Prostate gland (tissue), 2 donors: ENCODE measurements around the gene BTNL2. TPM values are rescaled to one million over a fixed set of nuclear protein-coding genes. Genes with fewer than 3 reads are reported as not detected.

ENCODE experiments used
- DNase-seq: peaks from one replicate; pipeline ENCODE4 v3.0.0-alpha.2; 2019; ENCODE audit warnings: low spot score
- H3K27ac ChIP-seq, 2 donors: fragments of 200-600 bp; sonication (generic); 2 replicates each; pipeline ENCODE4 v1.5.1; 2017 to 2019
- H3K27me3 ChIP-seq: fragments of 200-600 bp; sonication (generic); replicated peaks from 2 replicates; pipeline ENCODE4 v1.5.1; 2019; ENCODE audit not compliant: insufficient read depth
- H3K36me3 ChIP-seq, 2 donors: fragments of 200-600 bp; sonication (generic); 1 replicate in 1 of 2; 2 replicates in 1 of 2; pipeline versions ENCODE4 v1.5.1 to v1.8.1; 2017 to 2019
- H3K4me1 ChIP-seq: fragments of 200-600 bp; sonication (generic); replicated peaks from 2 replicates; pipeline ENCODE4 v1.5.1; 2019
- H3K4me3 ChIP-seq, 2 donors: fragments of 200-600 bp; sonication (generic); 2 replicates each; pipeline ENCODE4 v1.5.1; 2017 to 2019
- H3K9me3 ChIP-seq: fragments of 200-600 bp; sonication (generic); 2 replicates; pipeline ENCODE4 v1.5.1; 2017
- POLR2A ChIP-seq: fragments of 450-650 bp; IDR thresholded peaks from one replicate; pipeline ENCODE4 v1.6.1; 2016; ENCODE audit warnings: antibody characterized with exemption, mild to moderate bottlenecking
- POLR2AphosphoS5 ChIP-seq: sonication (generic); formaldehyde crosslinking; IDR thresholded peaks from one replicate; pipeline ENCODE4 v1.6.1; 2017; ENCODE audit warnings: antibody characterized with exemption
- WGBS: methylation state at CpG from one replicate; pipeline ENCODE4 v1.1.5; 2018; 5-methylcytosine and 5-hydroxymethylcytosine counted together
- intact Hi-C: fragments of 100-400 bp; cut with DNase I; formaldehyde crosslinking; loops from one replicate; pipeline ENCODE4 v1.14.2; 2022
- total RNA-seq, 2 donors: library from RNA; depleted of rRNA; stranded (reverse); fragments of >200 nt; gene quantifications; one replicate each; pipeline ENCODE4 v1.1.0, GENCODE V29; 2016
- TF ChIP-seq, protein P1 (sequence below), 4 experiments: fragments of 200-600 bp in 2 of 4; fragments of 450-650 bp in 2 of 4; sonication (generic) in 2 of 4; IDR thresholded peaks; 1 replicate in 3 of 4; 2 replicates in 1 of 4; pipeline ENCODE4 v1.5.1; 2016 to 2019; ENCODE audit warnings: antibody characterized with exemption in 4 of 4, mild to moderate bottlenecking in 2 of 4, moderate library complexity in 2 of 4

The BTNL2 gene
- total RNA-seq, 2 donors from 2014 or later = not detected

DNA sequence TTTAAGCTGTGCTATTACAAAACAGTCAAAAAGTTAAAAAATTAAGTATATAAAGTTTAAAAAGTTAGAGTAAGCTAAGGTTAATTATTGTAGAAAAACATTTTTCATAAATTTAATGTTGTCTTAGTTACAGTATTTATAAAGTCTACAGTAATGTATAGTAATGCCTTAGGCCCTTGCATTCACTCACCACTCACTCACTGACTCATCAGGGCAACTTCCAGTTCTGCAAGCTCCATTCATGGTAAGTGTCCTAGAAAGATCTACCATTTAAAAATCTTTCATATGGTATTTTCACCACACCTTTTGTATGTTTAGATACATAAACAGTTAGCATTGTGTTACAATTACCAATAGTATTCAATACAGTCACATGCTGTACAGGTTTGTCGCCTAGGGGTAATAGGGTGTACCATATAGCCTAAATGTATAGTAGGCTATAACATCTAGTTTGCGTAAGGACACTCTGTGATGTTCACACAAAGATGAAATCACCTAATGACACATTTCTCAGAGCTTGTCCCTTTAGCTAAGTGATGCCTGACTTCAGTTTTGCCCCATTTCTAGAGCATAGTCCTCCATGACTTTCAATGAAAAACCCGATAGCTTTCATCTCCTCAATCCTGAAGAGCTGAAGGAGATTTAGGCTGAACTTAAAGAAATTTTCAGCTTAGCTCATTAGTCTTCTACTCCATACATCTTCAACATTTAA is 17.8 kb upstream of the BTNL2 start:
- no peak for TF ChIP-seq POLR2A
- TF ChIP-seq, protein P1, sequence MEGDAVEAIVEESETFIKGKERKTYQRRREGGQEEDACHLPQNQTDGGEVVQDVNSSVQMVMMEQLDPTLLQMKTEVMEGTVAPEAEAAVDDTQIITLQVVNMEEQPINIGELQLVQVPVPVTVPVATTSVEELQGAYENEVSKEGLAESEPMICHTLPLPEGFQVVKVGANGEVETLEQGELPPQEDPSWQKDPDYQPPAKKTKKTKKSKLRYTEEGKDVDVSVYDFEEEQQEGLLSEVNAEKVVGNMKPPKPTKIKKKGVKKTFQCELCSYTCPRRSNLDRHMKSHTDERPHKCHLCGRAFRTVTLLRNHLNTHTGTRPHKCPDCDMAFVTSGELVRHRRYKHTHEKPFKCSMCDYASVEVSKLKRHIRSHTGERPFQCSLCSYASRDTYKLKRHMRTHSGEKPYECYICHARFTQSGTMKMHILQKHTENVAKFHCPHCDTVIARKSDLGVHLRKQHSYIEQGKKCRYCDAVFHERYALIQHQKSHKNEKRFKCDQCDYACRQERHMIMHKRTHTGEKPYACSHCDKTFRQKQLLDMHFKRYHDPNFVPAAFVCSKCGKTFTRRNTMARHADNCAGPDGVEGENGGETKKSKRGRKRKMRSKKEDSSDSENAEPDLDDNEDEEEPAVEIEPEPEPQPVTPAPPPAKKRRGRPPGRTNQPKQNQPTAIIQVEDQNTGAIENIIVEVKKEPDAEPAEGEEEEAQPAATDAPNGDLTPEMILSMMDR (IDR thresholded peaks at IDR 0.05) = no peak
- no peak for TF ChIP-seq POLR2AphosphoS5
- Histone ChIP-seq H3K27ac (no peak overlapping the region), H3K36me3 (no peaks in the 10 kb centered on the region), H3K27me3 (peaks cover 2% of the 10 kb centered on the region), H3K4me1 (no peaks in the 10 kb centered on the region), H3K4me3 (no peak overlapping the region), H3K9me3 (no peaks in the 10 kb centered on the region)
- intact Hi-C loops = loop anchor here (5.0 kb wide), 1 partner anchor 368 kb away; no protein-coding TSS in a partner anchor
- DNase-seq = no peak
- 97% methylated on average over 3 of the region's 3 CpGs for WGBS

DNA sequence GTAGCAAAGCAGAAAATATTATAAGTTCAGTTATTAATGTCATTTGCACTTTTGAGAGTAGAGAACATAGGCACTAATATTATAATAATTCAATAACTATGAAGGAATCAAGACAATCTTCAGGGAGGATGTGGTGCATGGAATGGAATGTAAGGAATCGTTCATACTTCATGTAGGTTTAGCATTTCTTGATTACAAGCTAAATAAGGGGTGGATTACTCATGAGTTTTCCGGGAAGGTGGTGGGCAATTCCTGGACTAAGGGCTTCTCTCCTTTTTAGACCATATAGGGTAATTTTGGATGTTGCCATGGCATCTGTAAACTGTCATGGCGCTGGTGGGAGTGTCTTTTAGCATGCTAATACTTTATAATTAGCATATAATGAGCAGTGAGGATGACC is 9.1 kb upstream of the BTNL2 start:
- DNase-seq = no peak
- intact Hi-C loops = loop anchor here (10.0 kb wide), 1 partner anchor 449 kb away; no protein-coding TSS in a partner anchor
- Histone ChIP-seq H3K36me3 (no peaks in the 10 kb centered on the region), H3K4me3 (no peak overlapping the region), H3K27me3 (peaks cover 2% of the 10 kb centered on the region), H3K9me3 (no peaks in the 10 kb centered on the region), H3K27ac (no peak overlapping the region), H3K4me1 (no peaks in the 10 kb centered on the region)
- WGBS = 86% methylated on average over 3 of the region's 3 CpGs
- TF ChIP-seq POLR2AphosphoS5 = no peak
- TF ChIP-seq POLR2A = no peak
- TF ChIP-seq, protein P1 (IDR thresholded peaks at IDR 0.05) = no peak

DNA sequence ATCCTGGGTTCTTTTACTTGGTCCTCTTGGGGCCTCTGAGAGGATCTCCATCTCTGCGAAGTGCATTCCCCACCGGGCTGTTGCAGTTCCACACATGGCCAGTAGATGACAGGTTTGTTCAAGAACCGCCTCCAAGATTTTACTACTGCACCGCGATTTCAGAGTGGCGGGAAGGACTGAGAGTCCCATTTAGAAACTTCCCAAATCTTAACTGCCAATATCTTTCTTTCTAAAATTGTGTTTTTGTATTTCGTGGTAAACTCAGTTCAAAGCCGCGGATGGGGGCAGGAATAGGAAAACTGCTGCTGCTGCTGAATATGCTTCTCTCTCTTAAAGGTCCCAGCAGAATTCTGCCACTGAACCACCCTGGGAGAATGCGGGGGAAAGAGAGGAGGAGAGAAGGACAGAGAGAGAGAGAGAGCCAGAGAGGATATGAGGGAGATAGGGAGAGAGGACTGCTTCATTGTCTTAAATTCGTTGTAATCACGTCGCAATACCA is 8.6 kb upstream of the BTNL2 start:
- H3K4me1 ChIP-seq = no peaks in the 10 kb centered on the region
- 9% methylated on average over 13 of the region's 13 CpGs for WGBS
- no peak overlapping the region for H3K4me3 ChIP-seq
- DNase-seq = peak; percentile 72
- H3K36me3 ChIP-seq = no peaks in the 10 kb centered on the region
- intact Hi-C loops = loop anchor here (10.0 kb wide), 1 partner anchor 449 kb away; no protein-coding TSS in a partner anchor
- H3K27me3 ChIP-seq = peaks cover 2% of the 10 kb centered on the region
- H3K27ac ChIP-seq = no peak overlapping the region
- H3K9me3 ChIP-seq = no peaks in the 10 kb centered on the region
- peak; percentile 19 for TF ChIP-seq POLR2AphosphoS5
- no peak for TF ChIP-seq POLR2A
- TF ChIP-seq, protein P1 (IDR thresholded peaks at IDR 0.05) = peak; percentile 71 to 91 (median 88)

DNA sequence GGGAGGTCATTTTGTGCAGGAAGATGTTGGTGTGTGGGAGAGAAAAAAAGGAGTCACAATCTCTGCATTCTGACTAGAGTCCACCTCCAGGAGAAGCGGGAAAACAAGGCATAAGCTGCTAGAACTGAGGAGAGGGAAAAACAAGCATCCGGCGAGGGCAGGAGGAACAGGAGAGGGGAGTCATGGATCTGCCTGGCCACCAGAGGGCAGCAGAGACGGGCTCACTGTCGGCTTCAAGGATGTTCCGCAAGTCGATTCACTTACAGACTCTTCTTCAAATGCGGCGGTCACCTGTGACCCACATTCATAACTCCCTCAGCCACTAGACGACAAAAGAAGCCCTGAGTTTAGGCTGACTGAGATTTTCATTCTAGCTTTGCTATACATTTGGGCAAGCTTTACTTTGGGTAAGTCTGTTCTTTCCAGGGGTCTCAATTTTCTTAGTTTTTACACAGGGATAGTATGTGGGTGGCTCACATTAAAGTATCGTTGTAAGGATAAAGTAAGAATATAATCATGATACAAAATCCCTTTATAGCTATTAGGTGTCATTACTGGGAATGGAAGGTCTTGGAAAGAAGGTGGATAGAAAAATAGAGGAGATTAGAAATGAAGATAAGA is 6.6 kb upstream of the BTNL2 start:
- WGBS = 7% methylated on average over 11 of the region's 11 CpGs
- peak; percentile 75 for DNase-seq
- TF ChIP-seq, protein P1 (IDR thresholded peaks at IDR 0.05) = peak; percentile 78 to 92 (median 88)
- no peak for TF ChIP-seq POLR2A
- Histone ChIP-seq H3K4me3 (no peak overlapping the region), H3K27me3 (no peaks in the 10 kb centered on the region), H3K4me1 (no peaks in the 10 kb centered on the region), H3K36me3 (no peaks in the 10 kb centered on the region), H3K27ac (no peak overlapping the region), H3K9me3 (no peaks in the 10 kb centered on the region)
- intact Hi-C loops = loop anchor here (5.0 to 10.0 kb wide), 4 partner anchors 166 to 451 kb away; no protein-coding TSS in a partner anchor
